Neural progenitor cell (in vitro differentiated cells): ENCODE results near the gene GBP3.

Experiments used
- CTCF ChIP-seq: fragments of 200-600 bp; sonication (generic); IDR thresholded peaks from 2 replicates; pipeline ENCODE4 v1.5.1; 2017; ENCODE audit warnings: antibody characterized with exemption, mild to moderate bottlenecking
- EZH2 ChIP-seq: fragments of 200-600 bp; sonication (generic); IDR thresholded peaks from 2 replicates; pipeline ENCODE4 v1.6.1; 2017; ENCODE audit warnings: antibody characterized with exemption, mild to moderate bottlenecking, moderate library complexity
- EZH2phosphoT487 ChIP-seq: fragments of 200-600 bp; sonication (generic); IDR thresholded peaks from 2 replicates; pipeline ENCODE4 v1.6.1; 2017; ENCODE audit warnings: antibody characterized with exemption

DNA sequence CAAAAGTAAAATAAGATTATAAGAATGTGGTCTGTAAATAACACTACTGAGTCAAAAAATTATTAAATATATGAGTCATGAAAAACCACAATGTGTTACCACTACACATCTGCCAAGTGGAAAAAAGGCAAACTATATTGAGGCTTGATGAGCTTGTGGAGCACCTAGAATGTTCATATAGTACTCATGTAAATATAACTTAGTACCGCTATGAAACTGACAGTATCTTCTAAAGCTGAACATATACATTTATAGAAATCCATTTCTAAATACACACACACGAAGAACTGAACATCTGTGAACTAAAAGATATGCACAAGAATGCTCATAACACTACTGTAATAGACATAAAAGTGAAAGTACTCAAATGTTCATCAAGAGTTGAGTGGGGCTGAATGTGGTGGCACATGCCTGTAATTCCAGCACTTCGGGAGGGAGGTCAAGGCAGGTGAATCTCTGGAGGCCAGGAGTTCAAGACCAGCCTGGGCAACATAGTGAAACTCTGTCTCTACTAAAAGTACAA is 18.5 kb upstream of the GBP3 start:
- TF ChIP-seq CTCF (no peak), EZH2 (no peak), EZH2phosphoT487 (no peak)
